ENCODE measurements around the gene BMPR1A. TPM values are rescaled to one million over a fixed set of nuclear protein-coding genes. Genes with fewer than 3 reads are reported as not detected.
"Not testable (repeated sequence)": the region's sequence is repeated elsewhere in the genome, so short reads cannot be mapped to it uniquely, and the experiment has no call there.

Gene BMPR1A
- polyA plus RNA-seq, 3 donors from 2014 or later: 0.99 to 3.3 (median 2.2) TPM

GRCh38 chr10:86718556-86718955 lies 37.9 kb upstream of the BMPR1A start:
- H3K27me3 Mint-ChIP-seq (ENCODE audit: low read depth in 3 of 3): peaks cover 4 to 12% (median 12%) of the 10 kb centered on the region in 3 donors
- no peaks in the 10 kb centered on the region for H3K9me3 Mint-ChIP-seq
- no peak for DNase-seq

DNA sequence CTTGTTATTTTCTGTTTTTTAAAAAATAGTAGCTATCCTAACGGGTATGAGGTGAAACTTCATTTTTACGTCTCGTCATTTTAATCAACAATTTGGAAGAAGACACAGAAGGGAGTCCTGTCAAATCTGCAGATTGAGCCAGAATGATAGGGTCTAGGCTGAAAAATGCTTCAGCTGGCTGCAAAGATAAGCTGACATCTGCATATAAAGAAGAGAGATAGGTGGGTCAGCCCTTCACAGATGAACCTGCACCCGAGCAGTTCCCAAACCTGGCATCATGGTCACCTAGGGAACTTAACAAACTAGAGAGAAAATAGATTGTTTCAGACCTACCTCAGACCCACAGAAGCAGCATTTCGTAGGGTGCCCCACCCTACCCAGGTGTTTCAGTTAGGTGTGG lies 35.2 kb upstream of the BMPR1A start:
- H3K27me3 Mint-ChIP-seq (ENCODE audit: low read depth in 3 of 3): peaks cover 4 to 12% (median 11%) of the 10 kb centered on the region in 3 donors
- H3K4me3 Mint-ChIP-seq: no peak overlapping the region
- H3K4me1 Mint-ChIP-seq: peaks cover 9 to 11% of the 10 kb centered on the region in 2 donors
- no peaks in the 10 kb centered on the region for H3K36me3 Mint-ChIP-seq
- no peak overlapping the region for H3K27ac Mint-ChIP-seq
- DNase-seq: no peak
- no peaks in the 10 kb centered on the region for H3K9me3 Mint-ChIP-seq

More at GRCh38 chr10:86718556-86718955, 37.9 kb upstream of the BMPR1A start:
- H3K4me1 Mint-ChIP-seq: peaks cover 8% of the 10 kb centered on the region in 2 donors
- no peak overlapping the region for H3K27ac Mint-ChIP-seq
- H3K36me3 Mint-ChIP-seq: no peaks in the 10 kb centered on the region
- H3K4me3 Mint-ChIP-seq: no peak overlapping the region

- no peak overlapping the region for H3K27ac Mint-ChIP-seq
- peaks cover 9 to 11% of the 10 kb centered on the region in 2 donors for H3K4me1 Mint-ChIP-seq
- no peaks in the 10 kb centered on the region for H3K36me3 Mint-ChIP-seq
- peaks cover 4 to 10% (median 8%) of the 10 kb centered on the region in 3 donors for H3K27me3 Mint-ChIP-seq (ENCODE audit: low read depth in 3 of 3)
- peak; percentile 12 to 27 (median 23) for DNase-seq
- H3K9me3 Mint-ChIP-seq: no peaks in the 10 kb centered on the region
- peak overlapping the region in 1 of 5 donors; percentile 0 for H3K4me3 Mint-ChIP-seq
These were observed 33.4 kb upstream of the BMPR1A start for GRCh38 chr10:86723009-86723408.

DNA sequence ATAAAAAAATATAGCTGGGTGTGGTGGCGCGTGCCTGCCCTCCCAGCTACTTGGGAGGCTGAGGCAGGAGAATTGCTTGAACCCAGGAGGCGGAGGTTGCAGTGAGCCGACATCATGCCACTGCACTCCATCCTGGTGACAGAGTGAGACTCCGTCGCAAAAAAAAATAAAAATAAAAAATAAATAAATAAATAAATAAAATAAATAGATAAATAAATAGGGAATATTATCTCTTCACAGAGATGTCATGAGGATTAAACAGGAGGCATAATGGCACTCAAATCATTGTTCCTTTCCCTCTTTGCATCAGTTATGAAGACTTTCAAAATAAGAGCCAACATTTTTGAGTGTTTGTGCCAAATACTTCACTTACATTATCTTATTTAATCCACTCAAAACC lies 32.0 kb upstream of the BMPR1A start:
- DNase-seq: no peak
- no peak overlapping the region for H3K27ac Mint-ChIP-seq
- peaks cover 4 to 10% (median 10%) of the 10 kb centered on the region in 3 donors for H3K27me3 Mint-ChIP-seq (ENCODE audit: low read depth in 3 of 3)
- H3K4me1 Mint-ChIP-seq: peaks cover 9 to 11% of the 10 kb centered on the region in 2 donors
- no peaks in the 10 kb centered on the region for H3K36me3 Mint-ChIP-seq
- no peaks in the 10 kb centered on the region for H3K9me3 Mint-ChIP-seq
- no peak overlapping the region for H3K4me3 Mint-ChIP-seq

GRCh38 chr10:86725980-86726676 lies 30.3 kb upstream of the BMPR1A start:
- Mint-ChIP-seq H3K4me1 (peaks cover 9 to 11% of the 10 kb centered on the region in 2 donors), H3K9me3 (no peaks in the 10 kb centered on the region), H3K36me3 (no peaks in the 10 kb centered on the region), H3K27ac (no peak overlapping the region), H3K4me3 (no peak overlapping the region), H3K27me3 (ENCODE audit: low read depth in 3 of 3) (peaks cover 4 to 10% (median 6%) of the 10 kb centered on the region in 3 donors)
- DNase-seq: no peak

DNA sequence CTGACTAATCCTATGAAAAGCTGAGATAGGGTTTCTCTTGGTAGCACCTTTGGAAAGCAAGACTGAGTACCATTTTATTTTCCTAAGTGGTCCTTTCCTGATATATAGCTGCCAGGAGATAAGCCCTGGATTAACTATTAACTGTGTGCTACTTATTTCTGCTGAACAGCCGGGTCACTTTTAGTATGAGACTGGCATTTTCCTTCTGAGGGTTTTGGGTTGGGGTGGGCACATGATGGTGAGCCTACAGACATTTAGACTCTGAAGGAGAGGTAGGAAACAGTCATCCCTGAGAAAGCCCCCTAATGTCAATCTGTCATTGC lies 29.8 kb upstream of the BMPR1A start:
- H3K4me3 Mint-ChIP-seq: no peak overlapping the region
- H3K27me3 Mint-ChIP-seq (ENCODE audit: low read depth in 3 of 3): peaks cover 3 to 6% (median 3%) of the 10 kb centered on the region in 3 donors
- no peaks in the 10 kb centered on the region for H3K36me3 Mint-ChIP-seq
- H3K9me3 Mint-ChIP-seq: no peaks in the 10 kb centered on the region
- no peak overlapping the region for H3K27ac Mint-ChIP-seq
- no peak for DNase-seq
- peaks cover 9 to 11% of the 10 kb centered on the region in 2 donors for H3K4me1 Mint-ChIP-seq

GRCh38 chr10:86727470-86727869 lies 28.9 kb upstream of the BMPR1A start:
- H3K27me3 Mint-ChIP-seq (ENCODE audit: low read depth in 3 of 3): peaks cover 0 to 6% (median 0%) of the 10 kb centered on the region in 3 donors
- no peak overlapping the region for H3K27ac Mint-ChIP-seq
- H3K9me3 Mint-ChIP-seq: no peaks in the 10 kb centered on the region
- H3K4me1 Mint-ChIP-seq: peaks cover 9 to 10% of the 10 kb centered on the region in 2 donors
- no peaks in the 10 kb centered on the region for H3K36me3 Mint-ChIP-seq
- no peak for DNase-seq
- no peak overlapping the region for H3K4me3 Mint-ChIP-seq

DNA sequence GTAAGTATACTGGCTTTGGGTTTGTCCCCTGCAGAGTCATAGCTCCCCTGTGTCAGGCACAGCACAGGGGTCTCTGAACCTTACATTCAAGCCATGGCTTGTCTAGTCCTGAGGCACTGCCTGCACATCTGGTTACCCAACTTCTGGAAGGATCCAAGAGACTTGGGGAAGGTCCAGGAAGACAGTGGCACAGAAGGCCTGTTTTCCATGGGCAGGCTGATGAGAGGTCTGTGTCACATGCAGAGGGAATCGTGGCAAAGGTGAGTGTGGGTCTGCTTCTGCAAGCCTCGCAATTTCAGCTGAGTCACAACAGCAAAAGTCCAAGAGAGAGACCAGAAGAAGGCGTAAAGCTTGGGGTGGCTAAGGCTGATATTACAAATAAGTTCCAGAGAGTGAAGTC lies 28.4 kb upstream of the BMPR1A start:
- Mint-ChIP-seq H3K27ac (no peak overlapping the region), H3K4me1 (peaks cover 6 to 7% of the 10 kb centered on the region in 2 donors), H3K4me3 (no peak overlapping the region), H3K9me3 (no peaks in the 10 kb centered on the region), H3K27me3 (ENCODE audit: low read depth in 3 of 3) (peaks cover 0 to 6% (median 0%) of the 10 kb centered on the region in 3 donors), H3K36me3 (no peaks in the 10 kb centered on the region)
- no peak for DNase-seq

DNA sequence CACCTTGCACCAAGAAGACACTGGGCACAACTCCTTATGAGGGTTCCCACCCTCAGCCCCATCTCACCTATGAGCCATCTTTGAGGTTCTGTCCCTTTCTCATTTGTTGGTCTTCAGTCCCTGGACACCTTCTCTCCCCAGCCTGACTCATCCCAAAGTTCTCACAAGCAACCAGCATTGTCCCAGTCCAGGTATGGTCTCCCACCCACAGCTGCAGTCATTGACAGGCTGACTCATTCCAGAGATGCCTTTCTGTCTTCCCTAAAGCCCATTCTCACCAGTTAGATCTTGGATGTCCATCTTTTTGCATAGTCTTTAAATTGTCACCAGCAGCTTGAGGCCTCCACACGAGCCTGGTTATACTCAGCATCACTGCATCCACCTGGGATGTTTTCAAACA lies 26.7 kb upstream of the BMPR1A start:
- no peaks in the 10 kb centered on the region for H3K36me3 Mint-ChIP-seq
- H3K4me3 Mint-ChIP-seq: no peak overlapping the region
- DNase-seq: no peak
- no peaks in the 10 kb centered on the region for H3K4me1 Mint-ChIP-seq
- H3K27ac Mint-ChIP-seq: no peak overlapping the region
- H3K27me3 Mint-ChIP-seq (ENCODE audit: low read depth in 3 of 3): peaks cover 0 to 5% (median 4%) of the 10 kb centered on the region in 3 donors
- H3K9me3 Mint-ChIP-seq: no peaks in the 10 kb centered on the region

DNA sequence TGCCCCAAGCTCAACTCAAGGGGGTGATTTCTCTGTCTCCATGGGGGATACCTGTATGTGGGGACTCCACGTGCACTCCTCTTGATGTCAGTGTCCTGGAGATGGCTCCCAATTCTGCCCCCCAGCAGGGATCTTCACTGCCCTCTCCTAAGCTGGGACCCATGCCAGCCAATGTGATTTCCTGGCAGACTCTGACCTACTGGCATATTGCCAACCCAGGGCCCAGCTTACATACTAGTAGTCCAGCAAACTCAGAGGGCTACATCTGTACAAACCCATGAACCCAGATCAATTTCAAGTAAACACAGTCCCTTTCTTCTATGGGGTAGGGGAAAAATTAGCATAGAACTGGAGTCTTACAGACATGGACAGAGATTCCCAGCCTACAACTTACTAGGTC lies 26.2 kb upstream of the BMPR1A start:
- no peak for DNase-seq

DNA sequence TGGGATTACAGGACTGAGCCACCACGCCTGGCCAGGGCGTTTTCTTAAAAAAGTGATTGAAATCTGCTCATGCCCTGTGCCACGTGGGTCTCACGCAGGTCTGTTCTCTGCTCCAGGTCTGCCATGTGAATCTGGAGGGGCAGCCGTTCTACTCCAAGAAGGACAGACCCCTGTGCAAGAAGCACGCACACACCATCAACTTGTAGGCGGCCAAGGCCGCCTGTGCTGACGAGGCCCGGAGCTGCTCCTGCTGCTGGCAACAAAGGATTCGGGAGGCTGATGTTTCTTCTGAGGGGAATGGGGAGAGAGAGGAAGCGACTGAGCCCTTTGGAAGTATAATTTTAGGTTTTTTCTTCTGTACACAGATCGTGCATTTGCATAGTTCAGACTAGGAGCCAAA lies 23.6 kb upstream of the BMPR1A start:
- H3K36me3 Mint-ChIP-seq: no peaks in the 10 kb centered on the region
- H3K4me1 Mint-ChIP-seq: no peaks in the 10 kb centered on the region
- no peak overlapping the region for H3K4me3 Mint-ChIP-seq
- no peaks in the 10 kb centered on the region for H3K9me3 Mint-ChIP-seq
- H3K27me3 Mint-ChIP-seq (ENCODE audit: low read depth in 3 of 3): peaks cover under 1 to 5% (median 3%) of the 10 kb centered on the region in 3 donors
- DNase-seq: no peak
- no peak overlapping the region for H3K27ac Mint-ChIP-seq

More for the DNA sequence above, 26.2 kb upstream of the BMPR1A start:
- H3K4me3 Mint-ChIP-seq: no peak overlapping the region
- H3K27ac Mint-ChIP-seq: no peak overlapping the region
- no peaks in the 10 kb centered on the region for H3K9me3 Mint-ChIP-seq
- no peaks in the 10 kb centered on the region for H3K4me1 Mint-ChIP-seq
- H3K36me3 Mint-ChIP-seq: no peaks in the 10 kb centered on the region
- peaks cover 0 to 5% (median 4%) of the 10 kb centered on the region in 3 donors for H3K27me3 Mint-ChIP-seq (ENCODE audit: low read depth in 3 of 3)

GRCh38 chr10:86733260-86733671 lies 23.2 kb upstream of the BMPR1A start:
- H3K4me1 Mint-ChIP-seq: no peaks in the 10 kb centered on the region
- H3K4me3 Mint-ChIP-seq: no peak overlapping the region
- no peak for DNase-seq
- no peak overlapping the region for H3K27ac Mint-ChIP-seq
- no peaks in the 10 kb centered on the region for H3K36me3 Mint-ChIP-seq
- peaks cover 0 to 5% (median 3%) of the 10 kb centered on the region in 3 donors for H3K27me3 Mint-ChIP-seq (ENCODE audit: low read depth in 3 of 3)
- H3K9me3 Mint-ChIP-seq: no peaks in the 10 kb centered on the region

GRCh38 chr10:86734207-86734988 lies 22.0 kb upstream of the BMPR1A start:
- H3K36me3 Mint-ChIP-seq: peaks cover 0 to 3% (median 0%) of the 10 kb centered on the region in 3 donors
- H3K4me3 Mint-ChIP-seq: no peak overlapping the region
- no peak overlapping the region for H3K27ac Mint-ChIP-seq
- H3K4me1 Mint-ChIP-seq: no peaks in the 10 kb centered on the region
- H3K27me3 Mint-ChIP-seq (ENCODE audit: low read depth in 3 of 3): peaks cover 0 to 5% (median 3%) of the 10 kb centered on the region in 3 donors
- no peaks in the 10 kb centered on the region for H3K9me3 Mint-ChIP-seq
- DNase-seq: no peak

DNA sequence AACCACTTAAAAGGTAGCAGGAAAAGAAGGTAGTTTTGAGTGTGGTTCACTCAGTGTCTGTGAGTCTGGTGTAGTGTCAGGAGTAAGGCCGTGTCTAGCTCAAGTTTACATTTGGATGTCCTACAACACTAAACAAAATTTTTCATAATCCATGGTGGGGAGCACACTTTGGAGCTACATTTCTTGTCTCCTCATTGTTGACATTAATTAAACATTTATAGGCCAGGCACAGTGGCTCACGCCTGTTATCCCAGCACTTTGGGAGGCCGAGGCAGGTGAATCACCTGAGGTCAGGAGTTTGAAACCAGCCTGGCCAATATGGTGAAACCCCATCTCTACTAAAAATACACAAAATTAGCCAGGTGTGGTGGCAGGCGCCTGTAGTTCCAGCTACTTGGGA lies 21.1 kb upstream of the BMPR1A start:
- not testable (repeated sequence) for H3K4me1 Mint-ChIP-seq; H3K36me3 Mint-ChIP-seq; DNase-seq; H3K27me3 Mint-ChIP-seq (ENCODE audit: low read depth in 3 of 3); H3K27ac Mint-ChIP-seq; H3K4me3 Mint-ChIP-seq; H3K9me3 Mint-ChIP-seq

All from immature natural killer cell (primary cell).